GM12878 (cell line): ENCODE results near the gene GLIPR2. TPM values are rescaled to one million over a fixed set of nuclear protein-coding genes. Genes with fewer than 3 reads are reported as not detected.

Experiments
- ATAC-seq: fragments of 200-7000 bp; cut with Tn5 transposase; 3 replicates; pipeline ENCODE4 v1.9.1; 2020; ENCODE audit warnings: mild to moderate bottlenecking, moderate library complexity
- BruUV-seq: library from RNA; stranded (reverse); fragments of 400-500 nt; replicated peaks from 2 replicates; lab custom pipeline; 2021; lab: Mats Ljungman, UMichigan
- CTCF ChIA-PET: fragments of 300-600 bp; sonication (Branson Sonifier 250); formaldehyde crosslinking; extraction: SDS; loops from one replicate; lab custom pipeline; 2021; ENCODE audit warnings: inconsistent platforms; lab: Yijun Ruan, JAX
- POLR2A ChIA-PET: fragments of 350-600 bp; formaldehyde crosslinking; extraction: SDS; loops from one replicate; lab custom pipeline; 2021; ENCODE audit warnings: inconsistent platforms; lab: Charles Lee
- RAD21 ChIA-PET: fragments of 300-600 bp; sonication (Branson Sonifier 250); formaldehyde crosslinking; loops from one replicate; lab custom pipeline; 2023; ENCODE audit warnings: antibody characterized with exemption; ENCODE audit not compliant: unreplicated experiment; lab: Charles Lee
- SMC1A ChIA-PET: fragments of 300-600 bp; sonication (Branson Sonifier 250); formaldehyde crosslinking; loops from one replicate; lab custom pipeline; 2023; ENCODE audit not compliant: unreplicated experiment, uncharacterized antibody; lab: Charles Lee
- DNase-seq: peaks from one replicate; pipeline ENCODE4 v3.0.0-alpha.2; 2011; ENCODE audit warnings: low read depth, low spot score
- FAIRE-seq: peaks from 3 replicates; lab custom pipeline; 2011; peaks lifted over from hg19 to GRCh38; lab: Jason Lieb, UNC
- H2AFZ ChIP-seq: 2 replicates; pipeline ENCODE4 v1.6.0; 2011; ENCODE audit warnings: low read depth, low read length, control low read depth; ENCODE audit not compliant: control insufficient read depth
- H3K27ac ChIP-seq: 2 replicates; pipeline ENCODE4 v1.5.1; 2011; ENCODE audit warnings: control low read depth; ENCODE audit not compliant: control insufficient read depth, insufficient read depth
- H3K27me3 ChIP-seq, 2 experiments: replicated peaks in 1 of 2; 2 replicates each; pipeline versions ENCODE4 v1.6.0 to v1.6.1; 2011; ENCODE audit warnings: low read length in 1 of 2; ENCODE audit not compliant: control insufficient read depth in 2 of 2, insufficient read depth in 2 of 2
- H3K36me3 ChIP-seq, 2 experiments: 2 replicates each; pipeline ENCODE4 v1.5.1; 2011; ENCODE audit warnings: low read length in 1 of 2; ENCODE audit not compliant: control insufficient read depth in 2 of 2, insufficient read depth in 2 of 2
- H3K4me1 ChIP-seq: 2 replicates; pipeline ENCODE4 v1.6.1; 2011; ENCODE audit warnings: mild to moderate bottlenecking, low read length, moderate library complexity, mixed read lengths; ENCODE audit not compliant: control insufficient read depth, insufficient read depth
- H3K4me2 ChIP-seq: 2 replicates; pipeline ENCODE4 v1.6.0; 2011; ENCODE audit warnings: control low read depth; ENCODE audit not compliant: control insufficient read depth, insufficient read depth
- H3K4me3 ChIP-seq: fragments of 200-600 bp; sonication (generic); 2 replicates; pipeline ENCODE4 v1.5.1; 2016
- H3K79me2 ChIP-seq: 2 replicates; pipeline ENCODE4 v1.6.0; 2011; ENCODE audit warnings: low read length; ENCODE audit not compliant: control insufficient read depth, insufficient read depth
- H3K9ac ChIP-seq: 2 replicates; pipeline ENCODE4 v1.8.0; 2011; ENCODE audit warnings: low read length, control low read depth, mixed read lengths; ENCODE audit not compliant: control insufficient read depth, insufficient read depth
- H3K9me3 ChIP-seq: replicated peaks from 3 replicates; pipeline ENCODE4 v1.5.1; 2011; ENCODE audit warnings: mild to moderate bottlenecking, low read length; ENCODE audit not compliant: control insufficient read depth, insufficient read depth
- H4K20me1 ChIP-seq: 2 replicates; pipeline ENCODE4 v1.6.0; 2011; ENCODE audit not compliant: control insufficient read depth, insufficient read depth
- CEBPB ChIP-seq, 2 experiments: fragments of 150-350 bp in 1 of 2; IDR thresholded peaks; 2 replicates each; pipeline ENCODE4 v1.6.1; 2012 to 2014; ENCODE audit warnings: low read depth in 2 of 2, low read length in 2 of 2, borderline replicate concordance in 1 of 2, inconsistent platforms in 1 of 2
- PAX5 ChIP-seq: IDR thresholded peaks from 2 replicates; pipeline ENCODE4 v1.6.1; 2011; ENCODE audit warnings: low read depth, low read length, borderline replicate concordance
- RBBP5 ChIP-seq: fragments of 200-600 bp; sonication (generic); conservative IDR thresholded peaks from 2 replicates; pipeline ENCODE4 v1.6.1; 2016
- SP1 ChIP-seq: IDR thresholded peaks from one replicate; pipeline ENCODE4 v1.6.1; 2011; ENCODE audit warnings: low read depth, low read length
- WGBS: methylation state at CpG from one replicate; pipeline ENCODE4 v1.1.6; 2016; ENCODE audit warnings: low lambda C conversion rate; ENCODE audit not compliant: insufficient replicate concordance, insufficient coverage; ENCODE audit errors: missing lambda C conversion rate; 5-methylcytosine and 5-hydroxymethylcytosine counted together
- in situ Hi-C: fragments of 300-500 bp; cut with MboI; formaldehyde crosslinking; loops from 9 replicates; pipeline ENCODE4 v1.14.3; 2018; ENCODE audit warnings: mixed read lengths
- intact Hi-C: fragments of 100-400 bp; cut with micrococcal nuclease; formaldehyde crosslinking; loops from one replicate; pipeline ENCODE4 v1.14.2; 2022; ENCODE audit not compliant: unreplicated experiment
- polyA plus RNA-seq, 11 experiments: library from polyadenylated mRNA; depleted of rRNA in 4 of 11; unstranded in 6 of 11; stranded (reverse) in 5 of 11; fragments of >200 nt; fragmentation: Nextera tagmentation in 4 of 11; fragmentation: Illumina TruSeq in 1 of 11; extraction: Ambion mirVana in 4 of 11; extraction: Trizol in 1 of 11; gene quantifications; 1 replicate in 1 of 11; 2 replicates in 10 of 11; pipeline versions ENCODE4 v1.2.1 to v1.2.3, GENCODE V29; 2011 to 2016; ENCODE audit warnings: inconsistent platforms in 2 of 11, missing spikeins in 2 of 11, low read depth in 1 of 11
- total RNA-seq, 4 experiments: library from RNA; depleted of rRNA in 3 of 4; stranded (reverse); fragments of >200 nt in 3 of 4; fragmentation: Illumina TruSeq in 1 of 4; extraction: Trizol in 1 of 4; gene quantifications; 2 replicates each; pipeline versions ENCODE4 v1.2.1 to v1.2.3, GENCODE V29; 2013 to 2021
- TF ChIP-seq, protein P1 (sequence below): fragments of 450-650 bp; IDR thresholded peaks from 2 replicates; pipeline ENCODE4 v1.6.1; 2018; ENCODE audit warnings: borderline replicate concordance, mild to moderate bottlenecking; ENCODE audit not compliant: partially characterized antibody

The GLIPR2 gene
- total and polyA plus RNA-seq, 10 of the 15 experiments (the other 5 are each of a cell fraction or from before 2014, with no cell fraction given): 0.41 to 3.5 (median 2.2) TPM

DNA sequence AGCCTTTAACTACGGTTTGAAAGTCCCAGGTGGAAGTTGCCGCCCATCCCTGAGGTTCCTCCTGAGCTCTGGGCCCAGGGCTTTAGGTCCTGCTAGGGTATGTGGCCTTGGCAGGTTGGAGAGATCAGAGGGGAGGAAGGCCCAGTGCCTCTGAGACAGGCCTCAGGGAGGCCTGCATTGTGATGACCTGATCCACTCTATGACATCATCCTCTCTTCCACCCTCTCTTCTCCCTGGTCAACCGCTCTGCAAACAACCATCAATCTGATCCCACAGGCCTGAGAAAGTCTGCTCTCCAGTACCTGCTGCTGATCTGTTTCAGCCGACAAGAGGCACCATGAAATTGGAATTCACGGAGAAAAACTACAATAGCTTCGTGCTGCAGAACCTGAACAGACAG is 32.6 kb downstream of the GLIPR2 start, which contains the start of gene CCIN:
Gene CCIN, plus strand, starts transcription at position 223 of the 400 bp plus-strand sequence. Its CDS starts 115 bp downstream, at position 338.
- H3K9me3 ChIP-seq: no peaks in the 10 kb centered on the region
- CTCF ChIA-PET: interaction anchor here (0.6 to 7.8 kb wide), 4 partner anchors 9 to 146 kb away, joined by 3 to 258 read pairs (median 4); no protein-coding TSS in a partner anchor
- H3K27ac ChIP-seq: no peak within 1 kb of the TSS
- no peak for DNase-seq
- peaks cover 3% of the 10 kb centered on the region; the same call in 1 of the 2 replicates for H3K4me1 ChIP-seq
- intact Hi-C loops: loop anchor here (10.0 kb wide), 1 partner anchor 134 kb away; the partner anchor contains the start of gene RECK
- no peaks in the 10 kb centered on the region for H3K36me3 ChIP-seq
- no peak within 1 kb of the TSS for H3K4me3 ChIP-seq
- H3K4me2 ChIP-seq: no peak within 1 kb of the TSS
- BruUV-seq: no TSS peak
- no peaks in the 10 kb centered on the region for H3K79me2 ChIP-seq
- POLR2A ChIA-PET: no interaction called here
- ATAC-seq: no peak
- 65% methylated on average over 6 of the region's 6 CpGs for WGBS
- H2AFZ ChIP-seq: no peak within 1 kb of the TSS
- SMC1A ChIA-PET: interaction anchor here (1.8 to 9.1 kb wide), 2 partner anchors 21 to 66 kb away, joined by 5 to 134 read pairs; no protein-coding TSS in a partner anchor
- TF ChIP-seq PAX5 (no peak), RBBP5 (no peak), SP1 (no peak), CEBPB (IDR thresholded peaks at IDR 0.05; ENCODE audit: borderline replicate concordance in 1 of 2, low read depth in 2 of 2, low read length in 2 of 2) (no peak)
- TF ChIP-seq, protein P1, sequence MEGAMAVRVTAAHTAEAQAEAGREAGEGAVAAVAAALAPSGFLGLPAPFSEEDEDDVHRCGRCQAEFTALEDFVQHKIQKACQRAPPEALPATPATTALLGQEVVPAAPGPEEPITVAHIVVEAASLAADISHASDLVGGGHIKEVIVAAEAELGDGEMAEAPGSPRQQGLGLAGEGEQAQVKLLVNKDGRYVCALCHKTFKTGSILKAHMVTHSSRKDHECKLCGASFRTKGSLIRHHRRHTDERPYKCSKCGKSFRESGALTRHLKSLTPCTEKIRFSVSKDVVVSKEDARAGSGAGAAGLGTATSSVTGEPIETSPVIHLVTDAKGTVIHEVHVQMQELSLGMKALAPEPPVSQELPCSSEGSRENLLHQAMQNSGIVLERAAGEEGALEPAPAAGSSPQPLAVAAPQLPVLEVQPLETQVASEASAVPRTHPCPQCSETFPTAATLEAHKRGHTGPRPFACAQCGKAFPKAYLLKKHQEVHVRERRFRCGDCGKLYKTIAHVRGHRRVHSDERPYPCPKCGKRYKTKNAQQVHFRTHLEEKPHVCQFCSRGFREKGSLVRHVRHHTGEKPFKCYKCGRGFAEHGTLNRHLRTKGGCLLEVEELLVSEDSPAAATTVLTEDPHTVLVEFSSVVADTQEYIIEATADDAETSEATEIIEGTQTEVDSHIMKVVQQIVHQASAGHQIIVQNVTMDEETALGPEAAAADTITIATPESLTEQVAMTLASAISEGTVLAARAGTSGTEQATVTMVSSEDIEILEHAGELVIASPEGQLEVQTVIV: no peak
- no peaks in the 10 kb centered on the region for H4K20me1 ChIP-seq
- in situ Hi-C loops: loop anchor here (5.0 kb wide), 1 partner anchor 67 kb away; no protein-coding TSS in a partner anchor
- H3K27me3 ChIP-seq: no peaks in the 10 kb centered on the region; a peak in 2 of 4 replicates
- no peak for FAIRE-seq
- no peak within 1 kb of the TSS for H3K9ac ChIP-seq
- RAD21 ChIA-PET: interaction anchor here (1.6 to 7.2 kb wide), 2 partner anchors 67 to 160 kb away, joined by 4 to 105 read pairs; no protein-coding TSS in a partner anchor
